Smooth muscle cell of trachea (primary cell): ENCODE data around the gene ANKMY2. TPM values are rescaled to one million over a fixed set of nuclear protein-coding genes. Genes with fewer than 3 reads are reported as not detected.

Source experiments
- total RNA-seq: library from RNA; depleted of rRNA; stranded (reverse); fragments of >200 nt; gene quantifications from 2 replicates; pipeline ENCODE4 v1.2.1, GENCODE V29; 2014

Gene ANKMY2
- 33.4 and 50.0 TPM in 2 replicates for total RNA-seq

GRCh38 chr7:16645593-16646471, at the start of gene ANKMY2, which contains the start of gene BZW2:
Gene ANKMY2, minus strand, starts transcription at chr7:16645754. Its CDS starts 181 bp downstream, at chr7:16645573.
Gene BZW2, plus strand, starts transcription at chr7:16646181. Its CDS starts 19,263 bp downstream, at chr7:16665444.

Other genes with a start within 250 kb of the ANKMY2 start
- 1.2 and 2.0 TPM in 2 replicates for gene CRPPA, start 224.2 kb downstream of the ANKMY2 start, total RNA-seq
- 0.15 TPM in 1 of 2 replicates, not detected in the other for gene SOSTDC1, start 180.0 kb downstream of the ANKMY2 start, total RNA-seq
- not detected in 2 replicates for gene LRRC72, start 118.9 kb downstream of the ANKMY2 start, total RNA-seq
- 67.5 and 136 TPM in 2 replicates for gene BZW2, start 427 bp upstream of the ANKMY2 start, total RNA-seq
- gene TSPAN13, start 108.0 kb upstream of the ANKMY2 start, total RNA-seq: 3.0 and 4.4 TPM in 2 replicates
- not detected in 2 replicates for gene AGR2, start 159.2 kb upstream of the ANKMY2 start, total RNA-seq
- gene AGR3, start 236.2 kb upstream of the ANKMY2 start, total RNA-seq: not detected in 2 replicates